HG03039 (cell line): Measurements from ENCODE around the gene ORMDL3.
A peak's percentile ranks its signal among the peaks of the same experiment; 100 is the strongest.

Experiments
- ATAC-seq: cut with Tn5 transposase; IDR thresholded peaks from one replicate; pipeline ENCODE4 v1.9.1; 2021; ENCODE audit warnings: mild to moderate bottlenecking, moderate library complexity; ENCODE audit not compliant: unreplicated experiment

ORMDL3 gene, protein sequence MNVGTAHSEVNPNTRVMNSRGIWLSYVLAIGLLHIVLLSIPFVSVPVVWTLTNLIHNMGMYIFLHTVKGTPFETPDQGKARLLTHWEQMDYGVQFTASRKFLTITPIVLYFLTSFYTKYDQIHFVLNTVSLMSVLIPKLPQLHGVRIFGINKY

DNA sequence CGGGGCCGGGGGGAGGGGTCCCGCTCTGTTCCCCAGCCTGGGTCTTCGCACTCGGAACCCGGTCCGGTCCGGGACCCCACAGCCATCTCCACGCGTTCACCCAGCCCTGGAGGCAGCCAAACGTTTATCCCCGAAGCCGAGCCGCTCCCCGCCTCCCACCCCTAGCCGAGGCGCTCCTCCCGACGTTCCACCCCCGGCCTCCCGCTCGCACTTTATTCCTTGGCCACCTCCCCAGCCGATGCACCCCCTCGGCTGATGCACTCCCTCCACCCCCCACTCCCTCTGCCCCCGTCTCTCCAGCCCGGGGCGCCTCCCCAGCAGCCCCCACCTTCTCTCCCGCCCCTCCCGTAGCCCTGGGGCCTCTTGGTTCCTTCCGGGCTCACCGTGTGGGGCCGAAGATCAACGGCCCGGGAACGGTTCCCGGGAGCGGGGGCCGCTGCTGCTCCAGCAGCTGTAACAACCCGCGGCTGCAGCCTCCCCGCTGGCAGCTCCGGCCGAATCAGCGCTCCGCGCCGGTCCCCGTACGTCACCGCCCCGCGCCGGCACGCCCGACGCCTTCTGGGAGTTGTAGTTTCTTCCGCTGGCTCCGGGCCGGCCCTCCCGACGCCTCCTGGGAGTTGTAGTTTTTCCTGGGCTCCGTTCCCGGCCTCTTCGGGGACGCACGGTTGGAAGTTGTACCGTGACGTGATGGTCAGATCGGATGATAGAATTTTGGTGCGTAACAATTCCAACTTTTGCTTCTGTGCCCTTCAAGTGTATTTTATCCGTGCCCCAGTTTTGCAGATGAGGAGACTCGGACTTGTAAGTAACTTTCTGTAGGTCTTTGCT lies at the start of gene ORMDL3, which contains the start of gene LRRC3C:
Gene ORMDL3, minus strand, starts transcription at position 501 of the 828 bp plus-strand sequence. CDS start 3,398 bp downstream, outside the sequence.
Gene LRRC3C, plus strand, starts transcription at position 632 of the 828 bp plus-strand sequence. CDS start 13,792 bp downstream, outside the sequence.
- peak; percentile 77 for ATAC-seq

- ATAC-seq, result no peak
Observed at GRCh38 chr17:39975801-39976200, 48.4 kb upstream of the ORMDL3 start.

GRCh38 chr17:39974433-39974832 lies 47.0 kb upstream of the ORMDL3 start:
- no peak for ATAC-seq

DNA sequence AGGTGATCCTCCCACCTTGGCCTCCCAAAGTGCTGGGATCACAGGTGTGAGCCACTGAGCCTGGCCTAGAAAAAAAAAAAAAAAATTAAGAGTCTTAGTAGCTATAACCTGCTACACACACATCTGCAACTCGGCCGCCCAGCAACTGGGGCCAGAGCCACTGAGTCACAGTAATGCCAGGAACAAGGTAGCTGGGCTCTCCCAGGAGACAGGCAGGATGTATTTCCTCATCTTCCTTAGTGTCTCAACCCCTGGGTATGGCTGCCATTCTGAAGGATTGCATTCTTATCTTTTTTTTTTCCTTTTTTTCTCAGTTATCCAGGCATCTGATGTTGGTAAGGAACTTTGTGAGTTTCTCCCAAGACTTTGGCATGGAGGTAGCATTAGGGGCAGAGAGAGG lies 46.1 kb upstream of the ORMDL3 start:
- ATAC-seq, result no peak

DNA sequence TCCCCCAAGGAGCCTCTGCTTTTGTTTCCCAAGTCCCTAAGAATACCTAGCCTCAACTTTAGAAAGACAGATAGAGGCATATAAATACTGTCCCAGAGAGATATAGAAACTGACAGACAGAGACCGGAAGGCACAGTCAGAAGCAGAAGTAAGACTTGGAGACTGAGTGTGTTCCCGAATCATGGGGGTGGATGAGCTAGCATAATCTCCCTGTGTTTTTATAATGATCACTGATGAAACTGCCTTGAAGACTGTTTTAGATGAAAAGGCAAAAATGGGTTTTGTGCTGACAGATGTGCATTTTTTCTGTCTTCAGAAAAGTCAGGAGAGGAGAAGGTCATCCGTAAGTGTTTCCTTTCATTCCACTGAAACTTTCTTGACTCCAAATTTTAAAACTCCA lies 44.9 kb upstream of the ORMDL3 start:
- ATAC-seq, result no peak

DNA sequence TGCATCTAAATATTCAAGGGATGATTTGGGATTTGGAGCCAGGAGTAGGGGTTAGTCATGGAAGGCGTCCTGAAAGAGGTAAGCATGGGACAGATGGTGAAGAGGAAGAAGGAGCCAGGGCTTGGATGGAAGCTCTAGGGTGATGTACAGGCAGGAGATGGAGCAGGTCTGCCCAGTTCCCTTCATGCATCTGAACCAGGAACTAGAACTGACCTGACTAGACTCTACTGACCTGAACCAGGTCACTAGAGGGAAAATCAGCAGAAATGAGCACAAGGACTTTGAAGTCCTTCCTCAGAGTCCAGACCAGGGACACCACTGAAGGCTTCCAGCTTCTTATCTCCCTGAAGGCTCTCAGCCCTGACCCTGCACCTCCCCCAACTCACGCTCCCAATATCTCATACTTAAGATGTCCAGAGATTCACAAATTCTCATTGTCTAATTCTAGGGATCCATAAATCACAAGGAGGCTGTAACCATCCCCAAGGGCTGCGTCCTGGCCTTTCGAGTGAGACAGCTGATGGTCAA lies 43.7 kb upstream of the ORMDL3 start:
- no peak for ATAC-seq

DNA sequence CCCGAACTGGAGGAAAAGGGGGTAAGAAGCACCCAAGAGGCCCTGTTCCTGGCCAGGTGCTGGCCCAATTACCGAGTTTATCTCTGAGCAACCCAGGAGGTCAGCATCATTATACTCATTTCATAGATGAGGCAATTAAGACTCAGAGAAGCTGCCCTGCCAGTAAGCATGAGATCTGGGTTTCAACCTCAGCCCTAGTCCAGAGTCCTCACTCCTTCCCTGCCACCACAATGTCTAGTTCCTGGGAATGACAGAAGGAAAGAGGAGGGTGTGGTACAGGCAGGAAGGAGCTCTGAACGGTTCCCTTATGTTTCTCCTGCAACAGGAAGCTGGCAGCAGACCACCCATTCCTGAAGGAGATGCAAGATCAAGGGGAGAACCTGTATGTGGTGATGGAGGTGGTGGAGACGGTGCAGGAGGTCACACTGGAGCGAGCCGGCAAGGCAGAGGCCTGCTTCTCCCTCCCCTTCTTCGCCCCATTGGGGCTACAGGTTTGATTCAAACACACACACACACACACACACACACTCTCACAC lies 42.8 kb upstream of the ORMDL3 start:
- no peak for ATAC-seq

GRCh38 chr17:39969375-39969774 lies 42.0 kb upstream of the ORMDL3 start:
- ATAC-seq, result no peak

DNA sequence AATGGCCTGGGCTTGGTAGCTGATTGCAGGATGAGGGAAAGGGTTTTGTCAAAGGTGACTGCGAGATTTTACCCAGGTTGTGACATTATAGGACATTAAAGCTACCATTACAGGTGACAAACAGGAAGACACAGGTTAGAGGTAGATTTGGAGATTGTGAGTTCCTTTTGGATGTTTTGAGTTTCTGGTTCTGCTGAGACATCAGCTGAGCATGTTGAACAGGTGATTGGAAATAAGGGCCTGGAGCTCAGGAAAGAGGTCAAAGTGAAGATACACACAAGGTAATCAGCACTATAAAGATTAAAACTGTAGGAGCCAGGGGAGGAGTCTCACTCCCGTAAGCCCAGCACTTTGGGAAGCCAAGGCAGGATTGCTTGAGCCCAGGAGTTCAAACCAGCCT lies 41.4 kb upstream of the ORMDL3 start:
- no peak for ATAC-seq

GRCh38 chr17:39966771-39967170 lies 39.4 kb upstream of the ORMDL3 start:
- ATAC-seq, result no peak

DNA sequence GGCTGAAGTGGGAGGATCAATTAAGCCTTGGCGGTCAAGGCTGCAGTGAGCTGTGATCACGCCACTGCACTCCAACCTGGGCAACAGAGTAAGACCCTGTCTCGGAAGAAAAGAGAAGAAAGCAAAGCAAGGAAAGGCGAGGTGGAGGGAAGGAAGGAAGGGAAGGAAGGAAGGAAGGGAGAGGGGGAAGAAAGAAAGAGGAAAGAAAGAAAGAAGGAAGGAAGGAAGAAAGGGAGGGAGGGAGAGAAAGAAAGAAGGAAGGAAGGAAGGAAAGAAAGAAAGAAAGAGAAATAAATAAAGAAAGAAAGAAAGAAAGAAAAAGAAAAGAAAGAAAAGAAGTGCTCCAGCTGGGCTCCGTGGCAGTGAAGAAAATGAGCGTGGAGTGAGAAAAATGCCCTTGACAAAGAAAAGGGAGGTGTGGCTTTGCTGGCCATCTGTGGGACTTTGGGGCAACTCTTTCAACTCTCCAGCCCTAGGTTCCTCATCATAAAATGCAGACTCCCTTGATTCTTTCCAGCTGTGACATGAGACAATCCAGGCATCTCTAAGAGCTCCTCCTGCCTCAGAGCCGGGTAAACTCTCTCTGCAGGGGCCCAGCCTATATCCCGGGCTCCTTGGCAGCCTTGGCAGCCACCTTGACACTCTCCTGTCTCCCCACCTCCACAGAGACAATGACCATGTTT lies 37.8 kb upstream of the ORMDL3 start:
- no peak for ATAC-seq

DNA sequence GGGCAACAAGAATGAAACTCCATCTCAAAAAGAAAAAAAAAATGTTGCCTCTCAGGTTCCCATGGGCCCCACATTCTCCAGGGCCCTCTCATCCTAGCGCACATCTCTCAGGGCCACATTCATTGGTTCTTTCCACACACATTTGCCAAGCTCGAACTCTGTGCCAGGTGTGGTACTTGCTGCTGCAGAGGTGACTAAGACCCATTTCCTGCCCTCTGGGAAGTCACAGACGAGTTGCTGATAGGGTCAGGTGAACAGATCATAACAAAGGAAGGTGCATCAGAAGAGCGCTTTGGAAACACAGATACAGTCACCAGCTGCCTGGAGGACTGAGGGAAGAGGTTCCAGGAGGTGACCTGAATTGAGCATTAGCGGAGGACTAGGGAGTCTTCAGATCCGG lies 36.4 kb upstream of the ORMDL3 start:
- ATAC-seq, result no peak

DNA sequence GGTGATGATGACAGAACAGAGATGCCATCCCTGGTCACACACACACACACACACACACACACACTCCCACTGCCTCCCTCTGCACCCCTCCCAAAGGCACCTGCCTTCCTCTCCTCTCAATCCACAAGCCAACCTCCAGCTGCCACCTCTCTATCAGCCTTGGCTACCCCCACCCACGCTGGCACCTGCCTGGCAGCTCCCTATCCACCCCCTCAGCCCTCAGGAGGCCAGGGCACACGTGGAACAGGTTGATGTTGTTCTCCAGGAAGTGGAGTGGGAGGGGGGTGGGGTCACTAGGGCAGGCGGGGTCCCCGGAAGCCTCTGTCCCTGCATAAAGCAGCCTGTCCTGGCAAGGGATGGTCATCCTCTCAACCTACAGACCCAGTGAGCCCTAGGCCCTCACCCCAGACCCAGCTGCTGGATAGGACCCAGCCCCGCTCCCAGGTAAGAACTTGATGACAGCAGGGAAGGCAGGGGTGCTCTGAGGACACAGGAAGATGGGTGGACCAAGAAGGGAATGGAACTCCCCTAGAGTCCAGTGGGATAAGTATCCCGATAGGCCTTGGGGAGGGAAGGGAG lies 35.3 kb upstream of the ORMDL3 start, which contains the start of gene GSDMA:
Gene GSDMA, plus strand, starts transcription at position 363 of the 579 bp plus-strand sequence. CDS start 2,684 bp downstream, outside the sequence.
- no peak for ATAC-seq

DNA sequence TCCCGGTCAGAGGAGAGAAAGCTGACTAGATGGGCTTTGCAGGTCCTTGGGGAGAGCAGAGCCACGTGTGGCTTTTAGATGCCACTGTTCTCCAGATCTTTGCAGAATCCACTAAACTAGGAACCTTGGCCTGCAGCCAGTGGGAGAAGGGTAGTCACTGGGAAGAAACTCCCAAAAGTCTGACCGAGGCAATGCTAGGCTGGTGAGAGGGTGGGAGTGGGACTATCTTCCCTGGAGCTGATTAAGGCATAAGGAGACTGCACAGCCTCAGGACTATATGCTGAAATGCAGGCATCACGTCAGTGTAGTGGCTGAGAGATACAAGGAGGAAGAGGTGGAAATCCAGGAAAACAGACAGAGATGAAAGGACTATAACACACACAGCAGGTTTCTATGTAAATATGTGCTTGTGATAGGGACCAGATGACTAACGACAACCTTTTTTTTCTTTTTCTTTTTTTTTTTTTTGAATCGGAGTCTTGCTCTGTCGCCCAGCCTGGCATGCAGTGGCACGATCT lies 33.2 kb upstream of the ORMDL3 start:
- ATAC-seq, result no peak

- no peak for ATAC-seq
Observed at GRCh38 chr17:39955726-39956225, 28.4 kb upstream of the ORMDL3 start.

DNA sequence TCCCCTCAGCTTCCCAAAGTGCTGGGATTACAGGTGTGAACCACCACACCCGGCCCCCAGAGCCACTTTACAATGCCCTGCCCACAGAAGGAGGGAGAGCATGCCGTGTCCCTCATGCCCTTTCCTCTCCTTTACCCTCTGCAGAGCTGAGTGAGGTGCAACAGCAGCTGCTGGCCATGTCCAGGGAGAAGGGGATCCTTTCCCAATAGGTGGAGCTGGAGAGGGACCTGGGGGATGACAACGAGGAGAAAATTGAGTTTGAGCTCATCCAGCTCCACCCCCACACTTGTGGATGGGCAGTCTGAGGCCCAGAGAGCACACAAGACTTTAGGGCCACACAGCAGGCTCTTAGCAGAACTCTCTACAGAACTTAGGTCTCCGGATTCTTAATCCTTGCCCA lies 27.5 kb upstream of the ORMDL3 start:
- no peak for ATAC-seq

DNA sequence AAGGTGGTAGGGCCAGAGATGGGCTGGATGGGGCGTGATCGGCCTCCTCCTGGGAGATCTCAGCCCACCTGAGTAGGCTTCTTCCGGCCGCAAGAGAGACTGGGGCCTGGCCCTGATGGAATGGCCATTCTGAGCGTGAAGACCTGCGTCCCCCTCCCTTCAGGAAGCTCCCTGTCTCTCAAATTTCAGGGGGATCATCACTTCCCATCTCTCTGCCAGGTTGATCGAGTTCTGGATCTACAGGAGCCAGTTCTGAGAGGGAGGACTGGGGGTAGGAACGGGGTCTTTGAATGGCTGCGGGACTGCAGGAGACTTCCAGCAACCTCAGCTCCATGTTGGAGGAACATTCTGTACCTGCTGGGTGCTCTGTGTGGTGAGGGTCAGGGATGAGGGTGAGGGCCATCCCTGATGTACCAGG lies 26.1 kb upstream of the ORMDL3 start:
- no peak for ATAC-seq

DNA sequence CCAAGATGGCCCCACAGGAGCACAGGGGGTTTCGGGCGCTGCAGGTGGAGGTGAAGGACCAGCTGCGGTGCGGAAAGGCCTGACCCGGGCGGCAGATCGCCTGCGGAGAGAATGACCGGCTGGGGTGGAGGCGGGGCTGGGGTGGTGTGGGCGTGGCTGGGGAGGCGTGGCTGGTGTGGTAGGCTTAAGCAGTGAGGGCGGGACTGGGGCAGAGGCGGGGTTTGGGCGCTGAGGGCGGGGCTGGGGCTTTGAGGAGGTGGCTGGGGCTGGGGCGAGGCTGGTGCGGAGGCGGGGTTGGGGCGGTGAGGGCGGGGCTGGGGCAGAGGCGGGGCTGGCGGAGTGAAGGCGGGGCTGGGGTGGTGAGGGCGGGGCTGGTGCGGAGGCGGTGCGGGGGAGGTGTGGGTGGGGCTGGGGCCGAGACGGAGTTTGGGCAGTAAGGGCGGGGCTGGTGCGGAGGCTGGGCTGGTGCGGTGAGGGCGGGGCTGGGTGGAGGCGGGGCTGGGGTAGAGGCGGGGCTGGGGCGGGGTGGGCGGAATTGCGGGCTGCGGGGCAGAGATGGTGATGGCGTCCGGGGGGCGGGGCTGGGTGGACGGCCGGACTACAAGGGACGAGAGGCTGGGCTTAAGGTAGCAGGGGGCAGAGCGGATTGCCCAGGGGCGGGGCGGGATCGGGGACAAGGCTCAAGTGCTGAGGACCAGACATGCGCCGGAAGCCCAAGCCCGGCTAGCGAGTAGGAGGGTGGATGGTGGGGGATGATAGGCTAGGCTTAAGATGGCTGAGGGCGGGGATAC lies 25.5 kb upstream of the ORMDL3 start:
- peak; percentile 62 for ATAC-seq

DNA sequence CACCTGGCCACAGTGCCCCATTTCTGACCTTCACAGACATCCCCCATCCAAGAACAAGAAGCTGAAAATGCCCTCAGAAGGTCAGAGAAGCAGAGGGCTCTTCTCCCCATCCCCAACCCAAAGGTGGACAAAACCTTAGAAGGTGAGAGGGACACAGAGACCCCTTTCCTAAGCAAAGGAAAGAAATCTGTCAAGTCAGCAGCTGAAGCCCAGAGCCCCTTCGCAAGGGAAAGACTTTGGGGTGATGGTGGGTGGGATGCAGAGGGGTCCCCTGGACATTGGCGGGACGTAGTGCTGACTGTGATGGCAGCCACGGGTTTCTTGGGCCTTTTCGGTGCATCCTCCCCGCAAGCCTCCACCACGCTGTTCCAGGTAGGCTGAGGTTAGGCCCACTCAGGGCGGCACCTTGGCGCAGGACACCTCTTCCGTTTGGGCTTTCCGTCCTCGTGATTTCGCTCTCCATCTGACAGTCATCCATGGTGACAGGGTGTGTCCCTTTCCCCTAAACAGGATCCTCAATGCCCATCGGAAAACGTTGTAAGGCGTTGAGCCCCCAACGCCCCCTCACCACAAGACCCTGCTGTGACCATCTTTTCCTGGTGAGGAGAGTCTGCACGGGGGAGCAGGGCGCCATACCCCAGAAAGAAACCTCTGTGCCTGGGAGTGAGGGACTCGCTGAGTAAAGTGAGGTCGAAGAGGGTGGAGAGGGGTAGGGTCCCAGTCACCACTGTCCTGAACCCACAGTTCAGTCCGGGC lies 24.7 kb upstream of the ORMDL3 start:
- no peak for ATAC-seq
